PC-9 (cell line): ENCODE measurements around the gene TRAFD1.

Experiments used
- EZH2 ChIP-seq: fragments of 200-600 bp; sonication (generic); IDR thresholded peaks from 2 replicates; pipeline ENCODE4 v1.8.0; 2017; ENCODE audit warnings: antibody characterized with exemption, low read depth
- TF ChIP-seq, protein P1 (sequence below): fragments of 200-600 bp; sonication (generic); conservative IDR thresholded peaks from 2 replicates; pipeline ENCODE4 v1.6.1; 2017; ENCODE audit warnings: mixed run types, antibody characterized with exemption, mild to moderate bottlenecking, moderate library complexity

DNA sequence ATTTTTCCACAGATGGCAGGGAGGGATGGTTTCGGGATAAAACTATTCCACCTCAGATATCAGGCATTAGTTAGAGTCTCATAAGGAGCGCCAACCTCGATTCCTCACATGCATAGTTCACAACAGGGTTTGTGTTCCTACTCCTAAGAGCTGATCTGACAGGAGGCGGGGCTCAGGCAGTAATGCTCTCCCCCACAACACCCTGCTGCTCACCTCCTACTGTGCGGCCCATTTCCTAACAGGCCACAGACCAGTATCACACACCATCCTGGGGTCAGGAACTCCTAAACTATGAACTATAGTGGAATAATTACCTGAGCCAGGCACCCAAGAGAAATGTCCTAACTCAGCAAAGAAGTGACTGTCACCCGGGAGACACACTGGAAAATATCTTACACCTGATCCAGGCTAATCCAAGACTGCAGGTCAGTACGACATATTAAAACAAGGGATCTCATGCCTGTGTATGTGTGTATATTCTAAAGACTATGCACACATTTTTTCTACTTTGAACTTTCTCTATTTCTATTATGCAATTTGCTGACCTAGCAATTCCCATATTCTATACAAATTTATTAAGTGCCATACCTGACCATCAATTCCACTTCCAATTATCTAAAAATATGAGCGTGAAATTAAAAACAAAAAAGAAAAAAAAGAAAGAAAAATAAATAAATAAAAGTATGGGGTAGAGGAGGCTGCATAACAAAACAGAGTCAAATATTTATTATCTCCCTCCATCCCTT is 21.4 kb upstream of the TRAFD1 start:
- TF ChIP-seq, protein P1, sequence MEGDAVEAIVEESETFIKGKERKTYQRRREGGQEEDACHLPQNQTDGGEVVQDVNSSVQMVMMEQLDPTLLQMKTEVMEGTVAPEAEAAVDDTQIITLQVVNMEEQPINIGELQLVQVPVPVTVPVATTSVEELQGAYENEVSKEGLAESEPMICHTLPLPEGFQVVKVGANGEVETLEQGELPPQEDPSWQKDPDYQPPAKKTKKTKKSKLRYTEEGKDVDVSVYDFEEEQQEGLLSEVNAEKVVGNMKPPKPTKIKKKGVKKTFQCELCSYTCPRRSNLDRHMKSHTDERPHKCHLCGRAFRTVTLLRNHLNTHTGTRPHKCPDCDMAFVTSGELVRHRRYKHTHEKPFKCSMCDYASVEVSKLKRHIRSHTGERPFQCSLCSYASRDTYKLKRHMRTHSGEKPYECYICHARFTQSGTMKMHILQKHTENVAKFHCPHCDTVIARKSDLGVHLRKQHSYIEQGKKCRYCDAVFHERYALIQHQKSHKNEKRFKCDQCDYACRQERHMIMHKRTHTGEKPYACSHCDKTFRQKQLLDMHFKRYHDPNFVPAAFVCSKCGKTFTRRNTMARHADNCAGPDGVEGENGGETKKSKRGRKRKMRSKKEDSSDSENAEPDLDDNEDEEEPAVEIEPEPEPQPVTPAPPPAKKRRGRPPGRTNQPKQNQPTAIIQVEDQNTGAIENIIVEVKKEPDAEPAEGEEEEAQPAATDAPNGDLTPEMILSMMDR = no peak
- TF ChIP-seq EZH2 = no peak
